Measurements from ENCODE around the gene GRM8.

Gene GRM8

GRCh38 chr7:126723966-126724544 is 528.7 kb downstream of the GRM8 start:
- Histone ChIP-seq H3K4me1 (no peaks in the 10 kb centered on the region; the same call in 1 of the 2 replicates), H3K4me3 (ENCODE audit: low read depth, low read length) (no peak overlapping the region), H3K9me3 (no peaks in the 10 kb centered on the region), H3K36me3 (no peaks in the 10 kb centered on the region), H3K27me3 (no peaks in the 10 kb centered on the region)
- DNase-seq = no peak
- TF ChIP-seq CTCF (IDR thresholded peaks at IDR 0.05; ENCODE audit: low read depth, low read length) = no peak

- Histone ChIP-seq H3K4me3 (ENCODE audit: low read depth, low read length) (no peak overlapping the region), H3K27me3 (no peaks in the 10 kb centered on the region), H3K9me3 (no peaks in the 10 kb centered on the region), H3K36me3 (no peaks in the 10 kb centered on the region), H3K4me1 (no peaks in the 10 kb centered on the region)
- no peak for DNase-seq
- no peak for TF ChIP-seq CTCF (IDR thresholded peaks at IDR 0.05; ENCODE audit: low read depth, low read length)
These were observed 532.5 kb downstream of the GRM8 start for GRCh38 chr7:126720232-126720631.

GRCh38 chr7:126718419-126718818 is 534.3 kb downstream of the GRM8 start:
- no peak for DNase-seq
- Histone ChIP-seq H3K36me3 (no peaks in the 10 kb centered on the region), H3K27me3 (no peaks in the 10 kb centered on the region), H3K4me3 (ENCODE audit: low read depth, low read length) (no peak overlapping the region), H3K4me1 (no peaks in the 10 kb centered on the region), H3K9me3 (no peaks in the 10 kb centered on the region)
- TF ChIP-seq CTCF (IDR thresholded peaks at IDR 0.05; ENCODE audit: low read depth, low read length) = no peak

DNA sequence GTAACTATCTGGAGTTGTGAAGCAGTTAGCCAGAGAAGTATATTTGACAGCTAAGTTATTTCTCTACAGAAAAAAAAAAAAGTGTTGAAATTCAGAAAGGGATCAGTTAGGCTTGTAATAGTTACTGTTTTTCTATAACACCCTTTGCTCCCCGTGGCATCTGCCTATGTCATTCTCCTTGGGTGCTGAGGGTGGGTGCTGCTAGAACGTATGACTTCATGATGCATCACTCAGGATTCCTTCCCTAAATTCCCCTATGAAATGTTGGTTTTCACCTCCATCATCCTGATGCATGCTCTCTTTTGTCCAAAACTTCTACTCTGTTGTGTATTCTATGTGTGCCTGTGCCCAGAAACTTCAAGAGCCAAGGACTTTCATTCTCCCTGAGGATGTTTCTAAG is 536.4 kb downstream of the GRM8 start:
- DNase-seq = no peak
- Histone ChIP-seq H3K9me3 (no peaks in the 10 kb centered on the region), H3K27me3 (no peaks in the 10 kb centered on the region), H3K4me1 (no peaks in the 10 kb centered on the region), H3K36me3 (no peaks in the 10 kb centered on the region), H3K4me3 (ENCODE audit: low read depth, low read length) (no peak overlapping the region)
- TF ChIP-seq CTCF (IDR thresholded peaks at IDR 0.05; ENCODE audit: low read depth, low read length) = no peak

- no peaks in the 10 kb centered on the region for H3K9me3 ChIP-seq
- H3K4me1 ChIP-seq = no peaks in the 10 kb centered on the region
- no peak for TF ChIP-seq CTCF (IDR thresholded peaks at IDR 0.05; ENCODE audit: low read depth, low read length)
- DNase-seq = no peak
- no peaks in the 10 kb centered on the region for H3K36me3 ChIP-seq
- no peaks in the 10 kb centered on the region for H3K27me3 ChIP-seq
- H3K4me3 ChIP-seq (ENCODE audit: low read depth, low read length) = no peak overlapping the region
These were observed 537.7 kb downstream of the GRM8 start for GRCh38 chr7:126715076-126715475.

DNA sequence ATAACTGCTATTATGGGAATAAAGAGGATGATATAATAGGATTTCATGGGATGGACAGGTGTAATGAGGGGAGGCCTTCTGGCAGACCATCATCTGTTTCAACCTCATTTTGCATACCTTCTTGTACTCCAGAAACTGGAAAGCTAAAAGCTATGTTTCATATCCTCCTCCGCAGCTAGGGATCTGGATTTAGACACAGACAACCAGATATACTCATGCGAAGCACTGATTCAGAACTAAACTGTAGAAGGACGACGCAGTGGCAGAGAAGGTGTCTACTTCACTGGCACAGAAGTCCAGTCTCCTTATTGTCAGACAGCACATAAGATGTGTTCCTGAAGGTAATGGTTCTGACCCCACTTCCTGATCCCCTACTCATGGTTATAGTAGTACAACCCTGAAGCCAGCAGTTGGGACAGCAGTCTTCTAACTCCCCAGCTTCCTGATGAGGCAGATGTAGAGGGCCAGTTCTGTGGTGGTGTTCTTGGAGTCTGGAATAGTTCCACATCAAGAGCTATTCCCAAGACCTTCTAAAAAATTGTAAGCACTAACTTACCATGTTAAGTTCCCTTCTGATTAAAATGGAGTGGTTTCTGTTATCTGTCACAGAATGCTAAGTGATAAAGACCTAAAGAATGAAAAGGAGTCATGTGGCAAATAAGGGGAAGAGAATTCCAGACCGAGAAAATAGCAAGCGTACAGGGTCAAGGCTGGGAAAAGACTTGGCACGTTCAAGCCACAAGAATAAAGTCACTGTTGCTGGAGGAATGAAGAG is 550.3 kb downstream of the GRM8 start:
- TF ChIP-seq CTCF (IDR thresholded peaks at IDR 0.05; ENCODE audit: low read depth, low read length) = no peak
- no peak overlapping the region for H3K4me3 ChIP-seq (ENCODE audit: low read depth, low read length)

More for the DNA sequence above, 550.3 kb downstream of the GRM8 start:
- DNase-seq = no peak
- H3K9me3 ChIP-seq = no peaks in the 10 kb centered on the region
- H3K36me3 ChIP-seq = no peaks in the 10 kb centered on the region
- H3K27me3 ChIP-seq = no peaks in the 10 kb centered on the region
- H3K4me1 ChIP-seq = peaks cover 33% of the 10 kb centered on the region

All from BE2C (cell line).